SK-N-MC (cell line): Measurements from ENCODE around the gene SHANK1.

ENCODE experiments used
- EZH2 ChIP-seq: fragments of 200-600 bp; sonication (generic); IDR thresholded peaks from one replicate; pipeline ENCODE4 v1.6.1; 2017; ENCODE audit warnings: antibody characterized with exemption
- POLR2AphosphoS5 ChIP-seq: IDR thresholded peaks from 2 replicates; pipeline ENCODE4 v1.6.1; 2012; ENCODE audit warnings: mild to moderate bottlenecking, low read depth, low read length, borderline replicate concordance

DNA sequence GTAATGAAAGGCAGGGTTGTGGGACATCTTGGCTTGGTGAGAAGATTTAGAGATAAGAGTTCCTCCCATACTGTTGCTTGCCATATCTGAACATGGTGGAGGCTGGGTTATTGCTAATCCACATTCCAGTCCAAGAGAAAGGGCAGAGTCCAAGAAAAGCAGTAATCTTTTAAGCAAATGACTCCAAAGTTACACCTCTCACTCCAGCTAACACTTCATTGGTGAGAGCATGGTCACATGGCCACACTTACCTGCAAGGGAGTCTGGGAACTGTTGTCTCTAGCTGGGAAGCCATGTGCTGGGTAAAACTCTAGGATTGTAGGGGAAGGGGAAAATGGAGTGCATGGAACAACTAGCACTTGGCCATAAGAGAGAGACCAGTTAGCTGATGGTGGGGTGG is 64.7 kb downstream of the SHANK1 start:
- no peak for TF ChIP-seq POLR2AphosphoS5
- TF ChIP-seq EZH2 = no peak
